NCI-H446 treated with DMSO at 0.1 percent for 48 hours (cell line): ENCODE data around the gene SORCS2.

ENCODE experiments used
- DNase-seq: peaks from one replicate; lab custom pipeline; 2025; lab: John Stamatoyannopoulos, UW

The SORCS2 gene

GRCh38 chr4:7692451-7693236 lies 500.3 kb downstream of the SORCS2 start:
- no peak for DNase-seq

GRCh38 chr4:7693237-7693608 lies 500.9 kb downstream of the SORCS2 start:
- no peak for DNase-seq

GRCh38 chr4:7693711-7694110 lies 501.4 kb downstream of the SORCS2 start:
- no peak for DNase-seq

GRCh38 chr4:7694324-7694723 lies 502.0 kb downstream of the SORCS2 start:
- DNase-seq: no peak

DNA sequence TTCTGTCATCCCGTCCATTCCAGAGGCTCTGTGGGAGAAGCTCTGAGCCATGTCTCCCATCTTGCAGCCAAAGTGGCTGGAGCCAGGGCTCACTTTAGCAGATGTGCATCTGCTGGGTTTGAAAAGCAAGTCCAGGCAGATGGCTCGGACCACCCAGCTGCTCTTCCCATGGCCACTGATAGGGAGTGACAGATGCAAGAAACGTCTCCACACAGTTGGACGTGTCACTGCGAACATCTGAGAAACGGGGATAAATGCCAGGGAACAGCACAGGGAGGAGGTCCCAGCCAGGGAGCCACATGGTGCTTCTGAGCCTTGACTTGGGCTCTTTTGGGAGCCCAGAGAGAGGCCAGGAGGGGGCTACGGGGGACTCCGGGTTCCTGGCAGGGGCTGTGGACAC lies 505.0 kb downstream of the SORCS2 start:
- no peak for DNase-seq

- no peak for DNase-seq
These were observed 505.5 kb downstream of the SORCS2 start for GRCh38 chr4:7697821-7698220.

DNA sequence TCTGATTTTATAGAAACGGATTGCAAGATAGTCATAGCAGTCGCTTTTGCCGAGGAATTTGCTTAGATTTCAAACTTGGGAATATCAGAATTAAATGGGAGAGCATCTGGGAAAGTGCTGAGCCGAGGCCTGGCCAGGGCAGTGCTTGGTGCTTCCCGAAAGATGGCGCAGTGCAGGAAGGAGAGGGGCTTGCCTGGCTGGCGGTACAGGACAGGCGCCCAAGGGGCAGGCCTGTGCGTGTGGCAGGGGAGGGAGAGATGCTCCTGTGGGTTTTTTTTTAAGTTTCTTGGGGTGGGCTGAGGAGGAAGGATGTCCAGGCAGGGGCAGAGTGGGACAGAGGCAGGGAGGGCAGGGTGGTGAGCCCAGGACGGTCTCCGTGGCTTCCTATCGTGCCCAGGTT lies 506.2 kb downstream of the SORCS2 start:
- no peak for DNase-seq

DNA sequence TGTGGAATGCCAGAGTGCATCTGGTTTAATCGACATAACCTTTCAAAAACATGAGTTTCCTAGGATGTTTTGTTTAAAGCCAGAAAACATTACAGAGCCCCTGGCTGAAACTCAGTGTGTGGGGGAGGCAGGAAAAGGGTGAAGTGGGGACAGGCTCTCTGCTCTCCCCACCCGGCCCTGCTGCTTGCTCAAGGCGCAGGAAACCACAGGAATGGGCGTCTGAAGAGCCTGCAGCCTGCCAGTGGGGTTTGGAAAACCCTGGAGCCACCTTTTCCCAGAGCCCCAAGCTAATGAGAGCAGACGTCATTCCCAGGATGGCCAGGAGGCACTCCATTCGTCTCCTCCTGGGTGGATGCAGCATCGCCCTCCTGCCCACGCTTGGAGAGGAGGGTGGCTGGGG lies 506.7 kb downstream of the SORCS2 start:
- DNase-seq: no peak

DNA sequence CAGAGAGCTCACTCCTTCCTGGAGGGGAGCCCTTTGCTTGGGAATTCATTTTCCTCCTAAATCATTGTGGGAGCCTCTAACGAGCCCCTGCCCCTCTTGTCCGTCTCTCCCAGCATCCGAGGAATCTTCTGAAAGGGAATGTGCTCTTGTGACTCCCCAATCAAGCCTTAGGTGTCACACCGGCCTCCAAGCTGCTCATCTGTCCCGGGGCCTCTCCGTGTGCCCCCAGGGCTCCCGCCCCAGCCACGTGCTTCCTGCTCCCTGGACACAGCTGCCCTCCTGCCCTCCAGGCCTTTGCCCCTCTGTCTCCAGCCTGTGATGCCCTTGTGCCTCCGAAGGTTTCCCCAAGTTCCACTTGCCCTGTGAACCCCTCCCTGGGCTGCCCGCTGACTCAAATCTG lies 507.5 kb downstream of the SORCS2 start:
- DNase-seq: no peak

- DNase-seq: no peak
These were observed 508.3 kb downstream of the SORCS2 start for GRCh38 chr4:7700665-7701064.

GRCh38 chr4:7701866-7702649 lies 509.7 kb downstream of the SORCS2 start:
- DNase-seq: no peak

GRCh38 chr4:7703688-7704087 lies 511.4 kb downstream of the SORCS2 start:
- DNase-seq: no peak

DNA sequence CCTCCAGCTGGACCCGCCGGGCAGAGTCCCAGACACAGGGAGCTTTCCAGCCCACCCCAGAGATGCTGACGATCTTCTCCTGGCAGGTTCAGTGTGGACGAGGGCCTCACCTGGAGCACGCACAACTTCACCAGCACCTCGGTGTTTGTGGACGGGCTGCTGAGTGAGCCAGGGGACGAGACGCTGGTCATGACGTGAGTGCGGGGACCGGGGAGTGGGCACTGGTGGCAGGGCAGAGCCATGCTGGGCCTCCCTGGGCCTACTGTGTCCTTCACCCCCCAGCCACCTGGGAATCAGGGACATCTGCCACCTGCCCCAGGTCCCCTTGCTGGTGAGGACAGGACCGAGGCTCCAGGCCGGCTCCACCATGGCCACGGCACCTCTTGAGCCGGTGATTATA lies 511.8 kb downstream of the SORCS2 start:
- DNase-seq: no peak

GRCh38 chr4:7704625-7705024 lies 512.3 kb downstream of the SORCS2 start:
- no peak for DNase-seq

- no peak for DNase-seq
These were observed 512.7 kb downstream of the SORCS2 start for GRCh38 chr4:7705062-7705461.

GRCh38 chr4:7705593-7705992 lies 513.3 kb downstream of the SORCS2 start:
- DNase-seq: no peak

DNA sequence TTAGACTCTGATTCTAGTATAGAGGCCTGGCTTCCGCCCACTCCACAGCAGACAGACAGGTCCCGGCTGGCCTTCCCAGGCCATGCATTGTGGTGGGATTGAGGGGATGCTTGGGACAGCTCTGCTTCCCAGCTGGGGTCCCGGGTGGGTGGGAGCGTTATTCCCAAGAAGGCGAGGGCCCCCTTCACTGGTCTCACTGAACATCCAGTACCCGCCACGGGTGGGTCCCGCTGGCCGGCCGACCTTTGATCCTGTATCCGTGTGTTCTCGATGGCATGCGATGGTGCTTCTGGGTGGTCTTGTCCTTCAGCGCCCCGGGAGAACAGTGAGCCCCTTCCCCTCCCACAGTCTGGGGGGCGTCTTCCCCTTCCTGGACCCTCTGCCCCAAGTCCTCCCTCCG lies 515.9 kb downstream of the SORCS2 start:
- DNase-seq: no peak

GRCh38 chr4:7708981-7709380 lies 516.6 kb downstream of the SORCS2 start:
- no peak for DNase-seq

DNA sequence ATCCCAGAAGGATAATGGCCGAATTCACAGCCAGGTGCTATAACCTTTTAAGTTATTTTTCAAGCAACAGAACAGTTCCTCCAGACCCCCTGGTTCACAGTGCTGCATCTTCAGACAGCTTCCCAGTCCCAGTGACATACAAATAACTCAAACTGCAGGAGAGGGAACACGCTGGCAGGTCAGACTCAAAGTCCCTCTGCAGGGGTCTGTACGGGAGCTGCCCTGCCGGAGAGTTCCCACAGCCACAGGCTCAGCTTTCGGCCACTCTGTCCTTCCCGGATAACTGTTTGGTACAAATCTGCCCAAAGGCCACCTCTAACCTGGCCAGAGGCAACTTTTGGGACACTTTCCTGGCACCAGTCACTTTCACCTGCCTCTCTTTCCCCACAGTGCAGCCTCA lies 517.1 kb downstream of the SORCS2 start:
- no peak for DNase-seq

GRCh38 chr4:7710126-7710525 lies 517.8 kb downstream of the SORCS2 start:
- no peak for DNase-seq

DNA sequence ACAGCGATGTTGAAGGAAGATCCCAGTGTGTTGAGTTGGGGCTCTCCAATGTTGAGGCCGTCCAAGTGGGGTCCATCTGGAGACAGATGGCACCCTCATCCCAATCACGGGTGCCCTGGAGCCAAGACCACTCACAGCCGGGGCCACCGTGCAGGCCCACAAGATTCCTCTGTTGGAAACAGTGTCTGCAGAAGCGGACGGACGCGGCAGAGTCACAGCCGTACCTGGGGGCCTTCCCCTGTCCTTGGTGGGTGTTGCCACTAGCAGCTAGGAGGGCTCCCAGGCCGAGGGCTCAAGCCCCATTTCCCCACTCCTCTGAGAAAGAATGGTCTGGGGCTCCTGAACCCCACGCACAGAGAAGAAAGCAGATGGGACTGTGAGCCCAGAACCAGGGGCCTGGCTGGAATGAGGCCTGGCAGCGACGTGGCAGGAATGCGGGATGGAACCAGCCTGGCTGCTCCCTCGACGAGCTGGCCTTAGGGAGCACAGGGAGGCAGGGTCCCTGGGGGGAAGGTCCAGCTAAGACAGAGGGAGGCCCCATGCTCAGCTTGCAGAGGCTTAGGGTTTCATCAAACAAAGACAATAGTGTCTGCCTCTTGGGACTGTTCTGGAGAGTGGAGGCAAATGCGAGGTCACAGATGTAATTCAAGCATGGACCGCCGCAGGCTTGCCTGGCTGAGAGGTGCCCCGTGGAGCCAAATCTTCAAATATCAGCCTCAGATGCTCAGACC lies 518.4 kb downstream of the SORCS2 start:
- DNase-seq: no peak

GRCh38 chr4:7711307-7711963 lies 519.1 kb downstream of the SORCS2 start:
- DNase-seq: no peak
